GM21390 (cell line): Measurements from ENCODE around the gene DNMT3A.

ENCODE experiments used
- ATAC-seq: cut with Tn5 transposase; IDR thresholded peaks from one replicate; pipeline ENCODE4 v1.9.1; 2021; ENCODE audit not compliant: unreplicated experiment

Gene DNMT3A

DNA sequence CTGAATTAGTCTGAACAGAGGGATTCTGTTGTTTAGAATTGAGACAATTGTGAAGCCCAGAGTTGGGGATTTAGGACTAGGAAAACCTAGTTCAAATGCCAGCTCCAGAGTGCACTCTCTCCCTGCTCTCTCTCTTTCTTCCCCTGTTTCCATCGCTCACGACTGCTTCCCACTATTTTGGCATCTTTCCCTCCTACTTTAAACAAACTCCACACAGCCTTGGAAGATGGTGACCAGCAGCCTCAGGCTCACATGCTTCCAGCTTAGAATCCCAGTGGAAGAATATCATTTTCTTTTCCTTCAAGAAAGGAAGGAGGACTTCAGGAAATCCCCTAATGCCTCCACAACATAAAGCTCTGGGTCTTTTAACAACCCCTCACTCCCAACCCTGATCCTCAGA is 6.1 kb upstream of the DNMT3A start:
- no peak for ATAC-seq

- ATAC-seq, result no peak
Observed at GRCh38 chr2:25347205-25347815, 5.6 kb upstream of the DNMT3A start.

DNA sequence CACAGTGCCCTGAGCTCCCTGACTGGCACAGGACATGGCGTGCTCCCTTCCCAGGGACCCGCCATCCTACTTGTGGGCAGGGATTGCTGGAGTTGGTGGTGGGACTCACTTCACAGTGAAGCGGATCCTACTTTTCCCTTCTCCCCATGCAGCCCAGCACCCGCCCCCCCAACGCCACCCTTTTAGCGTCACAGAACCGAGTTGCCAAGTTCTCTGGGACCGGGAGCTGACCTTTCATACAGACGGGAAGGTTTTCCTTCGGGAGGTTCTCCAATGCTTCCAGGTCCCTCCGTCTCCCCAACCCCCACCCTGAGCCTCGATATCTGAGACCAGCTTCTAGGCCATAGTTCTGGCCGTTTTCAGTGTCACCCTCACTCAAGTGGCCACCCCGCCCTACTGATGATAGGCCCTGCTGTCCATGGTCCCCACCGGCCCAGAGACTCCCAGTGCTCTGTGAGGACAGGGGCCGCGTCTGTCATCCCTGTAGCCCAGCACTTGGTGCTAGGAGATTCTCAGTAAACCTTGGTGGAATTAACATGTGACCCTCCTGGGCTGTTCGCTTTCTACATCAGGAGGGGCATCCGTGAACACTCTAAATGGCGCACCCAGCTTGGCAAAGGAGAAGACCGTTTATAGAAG is 1.6 kb upstream of the DNMT3A start:
- ATAC-seq, result no peak

DNA sequence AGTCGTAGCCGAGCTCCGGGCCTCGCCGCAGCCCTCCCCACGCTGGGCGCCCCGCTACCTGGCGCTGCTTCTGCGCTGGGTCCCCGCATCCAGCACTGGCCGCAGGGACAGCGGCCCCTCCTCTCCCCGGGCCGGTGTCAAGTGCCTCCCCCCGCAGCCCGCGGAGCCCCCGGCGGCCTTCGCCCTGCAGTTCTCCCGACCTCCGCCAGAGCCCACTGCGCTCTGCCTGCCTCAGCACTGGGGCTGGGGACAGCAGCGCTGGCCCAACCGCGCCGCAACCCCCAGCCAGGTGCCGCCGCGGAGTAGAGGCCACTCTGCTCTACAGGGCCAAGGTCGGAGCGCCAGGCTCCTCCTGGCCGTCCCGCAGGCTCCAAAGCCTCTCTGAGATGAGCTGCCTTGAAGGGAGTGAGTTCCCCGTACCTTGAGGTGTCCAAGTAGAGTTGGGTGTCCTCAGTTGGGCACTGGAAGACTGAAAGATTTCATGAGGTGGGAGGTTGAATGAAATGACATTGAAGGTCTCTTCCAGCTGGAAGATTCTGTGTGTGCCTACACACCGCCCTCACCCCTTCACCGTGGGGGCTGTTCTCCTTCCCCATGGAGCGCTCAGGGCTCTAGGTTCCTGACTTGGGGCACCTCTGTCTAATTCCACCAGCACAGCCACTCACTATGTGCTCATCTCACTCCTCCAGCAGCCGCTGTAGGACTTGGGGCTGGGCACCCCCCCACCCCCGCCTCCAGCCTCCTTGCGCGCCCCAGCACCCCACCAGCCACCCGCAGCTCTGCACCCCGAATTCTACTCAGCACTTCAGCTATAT is 854 bp upstream of the DNMT3A start:
- ATAC-seq, result peak; percentile 74

DNA sequence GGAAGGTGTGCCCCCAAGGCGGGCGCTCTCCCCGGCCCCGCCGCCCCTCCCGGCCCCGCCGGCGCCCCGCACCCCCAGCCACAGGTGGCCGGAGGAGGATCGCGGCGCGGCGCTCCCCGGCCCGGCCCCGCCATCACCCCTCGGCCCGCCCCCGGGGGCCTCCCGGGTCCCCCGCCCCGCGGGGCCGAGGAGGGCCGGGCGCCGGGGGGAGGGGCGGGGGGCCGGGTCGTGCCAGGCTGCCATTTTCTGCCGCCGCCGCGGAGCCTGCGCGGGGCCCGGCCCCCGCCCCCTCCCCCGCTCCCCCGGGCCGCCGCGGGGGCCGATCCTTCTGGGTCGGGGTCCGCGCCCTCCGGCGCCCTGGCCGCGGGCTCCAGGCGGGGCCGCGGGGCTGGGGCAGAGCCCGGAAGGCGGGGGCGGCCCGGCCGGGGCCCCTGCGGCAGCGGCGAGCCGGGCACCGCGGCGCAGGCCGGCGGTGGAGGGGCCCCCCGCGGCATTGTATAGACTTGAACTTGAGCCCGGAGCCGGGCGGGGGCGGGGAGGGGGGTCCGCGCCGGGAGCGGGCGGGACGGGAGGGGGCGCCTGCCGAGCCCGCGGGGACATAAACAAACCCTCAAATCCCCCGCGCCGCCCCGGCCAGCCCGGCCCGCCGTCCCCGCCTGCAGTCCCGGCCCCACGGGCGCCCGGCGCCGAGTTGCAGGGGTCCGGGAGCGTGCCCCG is 556 bp downstream of the DNMT3A start:
- peak; percentile 32 for ATAC-seq

DNA sequence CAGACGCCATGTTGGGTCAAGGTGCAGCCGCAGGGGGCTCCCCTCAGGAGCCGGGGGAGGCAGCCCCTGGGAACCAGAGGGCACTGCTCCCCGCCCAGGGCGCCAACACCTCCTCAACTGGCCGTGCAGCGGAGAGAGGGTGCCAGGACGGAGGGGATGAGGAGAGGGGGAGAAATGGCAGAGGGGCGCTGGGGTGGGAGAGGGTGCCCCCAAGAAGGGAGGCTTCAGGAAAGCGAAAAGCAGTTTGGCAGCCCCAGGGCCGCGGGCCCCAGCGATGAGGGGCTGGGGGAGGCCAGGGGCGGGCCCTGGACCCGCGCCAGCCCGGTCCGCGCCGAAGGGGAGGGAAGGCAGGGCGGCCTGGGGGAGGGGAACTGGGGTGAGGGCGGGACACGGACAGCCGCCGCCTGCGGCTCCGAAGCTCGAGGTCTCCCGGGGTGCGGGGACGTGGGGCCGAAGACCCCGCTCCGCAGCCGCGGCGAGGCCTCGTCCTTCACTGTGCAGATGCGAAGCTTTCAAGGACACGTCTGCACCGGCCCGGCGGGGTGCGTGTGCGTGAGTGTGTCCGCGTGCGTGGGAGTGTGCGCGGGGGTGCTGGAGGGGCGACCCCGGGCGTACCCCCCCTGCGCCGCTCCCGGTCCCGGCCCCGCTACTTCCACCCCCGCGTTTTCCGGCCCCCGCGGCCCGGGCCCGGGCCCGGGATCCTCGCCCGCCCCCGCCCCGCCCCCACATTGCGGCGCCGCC is 1.4 kb downstream of the DNMT3A start:
- no peak for ATAC-seq

- ATAC-seq, result no peak
Observed at GRCh38 chr2:25339791-25340180, 1.9 kb downstream of the DNMT3A start.

- ATAC-seq, result no peak
Observed at GRCh38 chr2:25339211-25339674, 2.5 kb downstream of the DNMT3A start.

- no peak for ATAC-seq
Observed at GRCh38 chr2:25338401-25338800, 3.3 kb downstream of the DNMT3A start.

DNA sequence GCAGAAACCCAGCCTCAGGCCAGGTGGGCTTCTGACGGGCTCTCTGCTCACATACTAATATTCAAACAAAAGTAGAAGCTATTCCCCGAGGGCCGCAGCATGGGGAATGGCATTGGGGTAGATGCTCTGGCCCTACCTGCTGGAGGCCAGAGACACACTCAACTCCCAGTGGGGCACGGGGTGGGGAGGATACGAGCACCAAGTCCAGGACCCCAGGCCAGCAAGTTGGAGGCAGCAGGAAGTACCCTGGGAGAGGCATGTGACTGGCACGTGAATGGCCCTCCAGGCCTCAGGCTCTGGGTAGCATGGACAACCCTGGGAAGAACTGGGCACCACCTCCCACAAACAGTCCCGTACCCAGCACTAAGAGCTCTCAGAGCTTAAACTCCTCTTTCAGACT is 3.8 kb downstream of the DNMT3A start:
- ATAC-seq, result no peak

DNA sequence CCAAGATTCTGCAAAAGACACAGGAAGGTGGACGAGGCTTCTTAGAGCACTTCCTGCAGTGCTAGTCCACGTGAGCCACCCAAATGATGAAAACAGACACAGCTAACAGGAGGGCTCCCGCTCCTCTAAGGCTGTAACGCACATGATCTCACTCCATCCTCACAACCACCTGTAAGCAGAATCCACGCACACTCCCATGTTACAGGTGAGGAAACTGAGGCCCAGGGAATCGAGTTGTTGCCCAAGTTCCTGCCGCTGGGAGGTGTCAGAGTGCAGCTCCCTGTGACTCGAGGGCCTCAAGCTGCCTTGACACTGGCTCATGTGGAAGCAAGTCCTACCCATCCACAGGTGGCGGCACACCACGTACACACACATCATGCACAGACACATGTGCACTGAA is 4.4 kb downstream of the DNMT3A start:
- ATAC-seq, result no peak

DNA sequence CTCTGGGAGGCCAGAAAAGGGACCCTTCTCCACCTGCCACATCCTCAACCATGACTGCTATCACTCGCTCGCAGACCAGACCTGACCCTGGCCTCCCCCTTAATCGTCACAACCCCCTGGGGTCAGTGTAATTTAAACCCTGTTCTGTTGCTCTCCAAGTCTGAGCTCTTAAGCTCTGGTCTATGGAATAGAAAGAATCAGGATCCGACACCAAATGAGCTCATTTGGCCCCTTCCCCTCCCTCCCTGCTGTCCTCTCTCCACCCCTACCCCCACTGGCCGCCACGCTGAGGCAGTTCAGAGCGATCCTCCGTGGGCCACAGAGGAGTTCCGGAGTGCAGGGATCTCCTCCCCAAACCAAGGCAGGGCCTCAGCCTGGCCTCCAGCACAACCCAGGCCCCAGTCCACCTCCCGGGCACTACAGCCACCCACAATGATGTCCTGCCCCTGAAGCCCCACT is 5.3 kb downstream of the DNMT3A start:
- no peak for ATAC-seq

GRCh38 chr2:25335971-25336370 is 5.8 kb downstream of the DNMT3A start:
- no peak for ATAC-seq

DNA sequence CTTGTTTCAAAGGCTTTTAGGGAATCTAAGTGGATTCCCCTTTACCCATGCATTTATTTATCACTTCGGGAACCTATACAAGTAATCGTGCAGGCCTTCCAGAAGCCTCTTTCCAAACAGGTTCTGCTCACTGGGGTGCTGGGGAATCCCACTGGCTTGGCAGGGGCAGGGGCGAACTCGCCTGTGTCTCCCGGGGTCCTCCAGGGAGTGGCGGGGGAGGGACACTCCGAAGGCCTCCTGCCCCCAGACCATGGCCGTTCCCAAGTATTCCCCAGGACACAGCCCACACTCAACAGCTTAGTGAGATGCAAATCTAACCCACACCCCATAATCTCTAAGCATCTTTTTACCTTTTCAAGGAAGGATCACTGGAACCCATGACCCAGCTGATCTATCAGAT is 6.5 kb downstream of the DNMT3A start:
- ATAC-seq, result no peak

GRCh38 chr2:25334482-25334881 is 7.2 kb downstream of the DNMT3A start:
- ATAC-seq, result no peak

- ATAC-seq, result no peak
Observed at GRCh38 chr2:25333981-25334380, 7.7 kb downstream of the DNMT3A start.

DNA sequence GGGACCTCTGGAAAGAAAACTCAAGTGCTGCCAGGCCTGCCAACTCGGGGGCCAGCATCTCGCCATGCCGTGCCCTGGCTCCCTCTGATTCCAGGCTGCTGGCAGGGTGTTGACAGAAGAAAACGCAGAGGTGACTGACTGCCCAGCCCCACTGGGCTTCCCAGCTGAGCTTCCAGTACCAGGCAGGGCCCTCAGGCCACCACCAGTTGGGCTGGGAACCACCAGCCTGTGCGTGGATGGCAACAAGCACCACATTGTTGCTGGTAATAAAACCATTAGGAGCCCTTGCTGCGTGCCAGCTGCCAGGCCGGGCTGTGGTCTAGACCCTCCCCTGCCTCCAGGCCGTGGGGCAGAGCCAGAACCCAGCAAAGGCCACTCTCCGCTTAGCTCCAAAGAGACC is 9.2 kb downstream of the DNMT3A start:
- ATAC-seq, result no peak

DNA sequence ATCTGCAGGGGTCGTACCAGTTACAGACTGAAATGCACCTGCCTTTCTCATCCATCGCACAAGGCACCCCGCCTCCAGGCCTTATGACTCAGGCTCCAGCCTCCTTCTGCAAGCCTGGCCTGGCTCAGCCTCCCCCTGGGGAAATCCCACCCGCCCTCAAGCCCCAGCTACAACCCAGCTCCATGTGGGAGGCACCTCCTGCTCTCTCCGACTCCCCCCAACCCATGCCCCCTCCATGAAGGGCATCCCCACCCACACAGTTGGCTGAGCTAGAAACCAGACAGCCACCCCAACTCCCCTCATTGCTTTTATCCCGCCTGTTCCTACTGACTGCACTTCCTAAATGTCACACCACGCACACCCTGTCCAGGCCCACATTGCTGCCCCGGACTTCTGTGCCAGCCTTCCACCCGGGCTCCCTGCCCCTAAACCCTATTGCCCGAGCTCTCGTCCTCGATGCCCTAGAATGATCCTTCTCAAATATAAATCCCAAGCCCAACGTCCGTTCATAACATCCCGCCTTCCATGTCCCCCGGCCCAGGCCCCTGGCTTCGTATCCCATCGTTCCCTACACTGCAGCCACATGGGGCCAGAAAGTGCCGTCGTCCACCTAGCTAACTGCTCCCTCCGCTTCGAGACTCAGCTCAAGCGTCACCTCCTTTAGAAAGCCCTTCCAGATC is 9.9 kb downstream of the DNMT3A start:
- no peak for ATAC-seq

DNA sequence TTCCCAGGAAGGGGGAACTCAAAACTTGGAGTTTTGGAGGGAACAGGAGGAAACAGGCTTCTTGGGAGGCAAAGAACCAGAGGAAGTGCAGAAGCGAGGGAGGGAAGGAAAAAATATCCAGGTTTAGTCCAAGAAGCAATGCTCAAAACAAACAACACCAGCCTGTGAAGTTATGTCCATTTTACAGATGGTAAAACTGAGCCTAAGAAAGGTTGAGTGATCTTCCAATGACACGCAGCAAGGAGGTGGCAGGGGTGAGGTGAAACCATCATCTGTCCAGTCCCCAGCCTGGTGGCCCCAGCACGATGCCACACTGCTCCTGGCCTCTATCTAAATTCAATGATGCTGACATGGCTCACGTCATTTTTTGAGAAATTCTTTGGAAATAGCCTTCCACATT is 10.8 kb downstream of the DNMT3A start:
- ATAC-seq, result no peak

- no peak for ATAC-seq
Observed at GRCh38 chr2:25330273-25330672, 11.5 kb downstream of the DNMT3A start.
